MG63 (cell line): ENCODE measurements around the gene CRABP2. TPM values are rescaled to one million over a fixed set of nuclear protein-coding genes. Genes with fewer than 3 reads are reported as not detected.
A peak's percentile ranks its signal among the peaks of the same experiment; 100 is the strongest.

ENCODE experiments used
- DNase-seq: peaks from one replicate; pipeline ENCODE4 v3.0.0-alpha.2; 2020
- H3K27me3 ChIP-seq: fragments of 250-450 bp; sonication (Bioruptor Pico); 2 replicates; pipeline ENCODE4 v1.5.1; 2020; ENCODE audit warnings: mild to moderate bottlenecking, moderate library complexity
- H3K36me3 ChIP-seq: fragments of 250-450 bp; sonication (Bioruptor Pico); 2 replicates; pipeline ENCODE4 v1.5.1; 2020; ENCODE audit warnings: mild to moderate bottlenecking, moderate library complexity
- H3K4me3 ChIP-seq: fragments of 250-450 bp; sonication (Bioruptor Pico); 2 replicates; pipeline ENCODE4 v1.5.1; 2020; ENCODE audit warnings: mild to moderate bottlenecking, moderate library complexity
- H3K9me3 ChIP-seq: fragments of 250-450 bp; sonication (Bioruptor Pico); 2 replicates; pipeline ENCODE4 v1.5.1; 2020; ENCODE audit warnings: mild to moderate bottlenecking, moderate library complexity
- total RNA-seq: library from RNA; depleted of rRNA; stranded (reverse); fragments of >200 nt; shearing (Covaris generic); gene quantifications from 2 replicates; pipeline ENCODE4 v1.2.3, GENCODE V29; 2014; ENCODE audit warnings: low replicate concordance

Gene CRABP2
- total RNA-seq, 1 experiment from 2014 or later = 62.8 TPM

GRCh38 chr1:156744786-156745419 is 39.5 kb upstream of the CRABP2 start:
- DNase-seq = no peak
- Histone ChIP-seq H3K27me3 (no peaks in the 10 kb centered on the region), H3K9me3 (no peaks in the 10 kb centered on the region), H3K36me3 (peaks cover 90% of the 10 kb centered on the region), H3K4me3 (no peak overlapping the region)

GRCh38 chr1:156744344-156744743 is 39.0 kb upstream of the CRABP2 start:
- Histone ChIP-seq H3K4me3 (no peak overlapping the region), H3K36me3 (peaks cover 88% of the 10 kb centered on the region), H3K27me3 (no peaks in the 10 kb centered on the region), H3K9me3 (no peaks in the 10 kb centered on the region)
- DNase-seq = no peak

- H3K27me3 ChIP-seq = no peaks in the 10 kb centered on the region
- no peaks in the 10 kb centered on the region for H3K9me3 ChIP-seq
- peaks cover 88% of the 10 kb centered on the region for H3K36me3 ChIP-seq
- no peak for DNase-seq
- H3K4me3 ChIP-seq = no peak overlapping the region
Measured at GRCh38 chr1:156743367-156744302, 38.3 kb upstream of the CRABP2 start.

GRCh38 chr1:156742801-156743200 is 37.4 kb upstream of the CRABP2 start:
- no peaks in the 10 kb centered on the region for H3K27me3 ChIP-seq
- H3K4me3 ChIP-seq = no peak overlapping the region
- H3K36me3 ChIP-seq = peaks cover 88% of the 10 kb centered on the region
- DNase-seq = no peak
- no peaks in the 10 kb centered on the region for H3K9me3 ChIP-seq

GRCh38 chr1:156742017-156742416 is 36.6 kb upstream of the CRABP2 start:
- H3K9me3 ChIP-seq = no peaks in the 10 kb centered on the region
- peaks cover 90% of the 10 kb centered on the region for H3K36me3 ChIP-seq
- DNase-seq = no peak
- H3K27me3 ChIP-seq = no peaks in the 10 kb centered on the region
- no peak overlapping the region for H3K4me3 ChIP-seq

GRCh38 chr1:156741481-156741983 is 36.1 kb upstream of the CRABP2 start:
- no peak for DNase-seq
- peaks cover 91% of the 10 kb centered on the region for H3K36me3 ChIP-seq
- H3K4me3 ChIP-seq = peak overlapping the region; percentile 25
- H3K9me3 ChIP-seq = no peaks in the 10 kb centered on the region
- no peaks in the 10 kb centered on the region for H3K27me3 ChIP-seq

- DNase-seq = peak; percentile 99
- H3K27me3 ChIP-seq = no peaks in the 10 kb centered on the region
- no peaks in the 10 kb centered on the region for H3K9me3 ChIP-seq
- peak within 1 kb of the TSS; percentile 68 for H3K4me3 ChIP-seq
- H3K36me3 ChIP-seq = peaks cover 90% of the 10 kb centered on the region
Measured at GRCh38 chr1:156740741-156741480, 35.5 kb upstream of the CRABP2 start, which contains the start of gene MRPL24. MRPL24 (minus strand) TSS chr1:156741088; CDS start chr1:156738704, 2,384 bp downstream.

GRCh38 chr1:156740237-156740740 is 34.9 kb upstream of the CRABP2 start:
- H3K9me3 ChIP-seq = no peaks in the 10 kb centered on the region
- peaks cover 88% of the 10 kb centered on the region for H3K36me3 ChIP-seq
- no peak for DNase-seq
- peak overlapping the region; percentile 68 for H3K4me3 ChIP-seq
- H3K27me3 ChIP-seq = no peaks in the 10 kb centered on the region

GRCh38 chr1:156738916-156739315 is 33.5 kb upstream of the CRABP2 start:
- no peaks in the 10 kb centered on the region for H3K27me3 ChIP-seq
- DNase-seq = no peak
- no peaks in the 10 kb centered on the region for H3K9me3 ChIP-seq
- peaks cover 83% of the 10 kb centered on the region for H3K36me3 ChIP-seq
- H3K4me3 ChIP-seq = no peak overlapping the region

GRCh38 chr1:156738407-156738806 is 33.0 kb upstream of the CRABP2 start:
- Histone ChIP-seq H3K36me3 (peaks cover 78% of the 10 kb centered on the region), H3K9me3 (no peaks in the 10 kb centered on the region), H3K4me3 (no peak overlapping the region), H3K27me3 (no peaks in the 10 kb centered on the region)
- no peak for DNase-seq

GRCh38 chr1:156733989-156734584 is 28.7 kb upstream of the CRABP2 start:
- Histone ChIP-seq H3K36me3 (peaks cover 40% of the 10 kb centered on the region), H3K4me3 (no peak overlapping the region), H3K27me3 (no peaks in the 10 kb centered on the region), H3K9me3 (no peaks in the 10 kb centered on the region)
- no peak for DNase-seq

GRCh38 chr1:156728599-156729462 is 23.4 kb upstream of the CRABP2 start, which contains the start of gene ISG20L2:
ISG20L2 (minus strand) TSS chr1:156728766; CDS start chr1:156727652, 1,114 bp downstream.
- Histone ChIP-seq H3K4me3 (peak within 1 kb of the TSS; percentile 81), H3K9me3 (no peaks in the 10 kb centered on the region), H3K27me3 (no peaks in the 10 kb centered on the region), H3K36me3 (peaks cover 37% of the 10 kb centered on the region)
- DNase-seq = peak; percentile 98

- H3K4me3 ChIP-seq = peak within 1 kb of the TSS; percentile 81
- H3K9me3 ChIP-seq = no peaks in the 10 kb centered on the region
- H3K36me3 ChIP-seq = peaks cover 44% of the 10 kb centered on the region
- no peaks in the 10 kb centered on the region for H3K27me3 ChIP-seq
- DNase-seq = peak; percentile 88
Measured at GRCh38 chr1:156727926-156728598, 22.7 kb upstream of the CRABP2 start, which contains the start of gene METTL25B. METTL25B (plus strand) TSS chr1:156728469; CDS start chr1:156729105, 636 bp downstream.

GRCh38 chr1:156727492-156727891 is 22.1 kb upstream of the CRABP2 start:
- Histone ChIP-seq H3K27me3 (no peaks in the 10 kb centered on the region), H3K36me3 (peaks cover 50% of the 10 kb centered on the region), H3K9me3 (no peaks in the 10 kb centered on the region), H3K4me3 (peak overlapping the region; percentile 81)
- DNase-seq = no peak
